Lung microvascular endothelial cell (primary cell): ENCODE measurements around the gene LARP1B. TPM values are rescaled to one million over a fixed set of nuclear protein-coding genes. Genes with fewer than 3 reads are reported as not detected.
"Not testable (repeated sequence)": the region's sequence is repeated elsewhere in the genome, so short reads cannot be mapped to it uniquely, and the experiment has no call there.

ENCODE experiments used
- DNase-seq, 2 donors: peaks; one replicate each; pipeline versions ENCODE4 v3.0.0 to v3.0.0-alpha.2; 2010; ENCODE audit warnings: low read depth in 2 of 2
- total RNA-seq: library from RNA; depleted of rRNA; stranded (reverse); fragments of >200 nt; gene quantifications from 2 replicates; pipeline ENCODE4 v1.2.1, GENCODE V29; 2014

The LARP1B gene
- total RNA-seq, 1 donor from 2014 or later: 13.5 TPM

- DNase-seq: no peak
Measured at GRCh38 chr4:128134925-128135324, 73.8 kb downstream of the LARP1B start.

- DNase-seq: no peak
Measured at GRCh38 chr4:128135391-128135790, 74.3 kb downstream of the LARP1B start.

GRCh38 chr4:128141866-128142265 is 80.8 kb downstream of the LARP1B start:
- peak in 1 of 2 donors; percentile 51 for DNase-seq

- DNase-seq: no peak
Measured at GRCh38 chr4:128145727-128146126, 84.6 kb downstream of the LARP1B start.

- no peak for DNase-seq
Measured at GRCh38 chr4:128153800-128154199, 92.7 kb downstream of the LARP1B start.

GRCh38 chr4:128155231-128155855 is 94.2 kb downstream of the LARP1B start:
- peak in 1 of 2 donors; percentile 80 for DNase-seq

GRCh38 chr4:128155874-128156456 is 94.9 kb downstream of the LARP1B start:
- DNase-seq: no peak

- not testable (repeated sequence) for DNase-seq
Measured at GRCh38 chr4:128156472-128156871, 95.4 kb downstream of the LARP1B start.

GRCh38 chr4:128158894-128159293 is 97.8 kb downstream of the LARP1B start:
- no peak for DNase-seq

- DNase-seq: peak; percentile 62 to 80
Measured at GRCh38 chr4:128159967-128160366, 98.9 kb downstream of the LARP1B start.

- DNase-seq: peak in 1 of 2 donors; percentile 3
Measured at GRCh38 chr4:128161138-128161537, 100.0 kb downstream of the LARP1B start.

GRCh38 chr4:128162434-128162833 is 101.3 kb downstream of the LARP1B start:
- DNase-seq: peak in 1 of 2 donors; percentile 53

GRCh38 chr4:128163177-128164117 is 102.3 kb downstream of the LARP1B start:
- DNase-seq: peak; percentile 53 to 87

GRCh38 chr4:128166982-128167381 is 105.9 kb downstream of the LARP1B start:
- DNase-seq: no peak

GRCh38 chr4:128168701-128169100 is 107.6 kb downstream of the LARP1B start:
- no peak for DNase-seq

GRCh38 chr4:128169245-128169644 is 108.1 kb downstream of the LARP1B start:
- DNase-seq: no peak

- no peak for DNase-seq
Measured at GRCh38 chr4:128176643-128177042, 115.5 kb downstream of the LARP1B start.

GRCh38 chr4:128177498-128177897 is 116.4 kb downstream of the LARP1B start:
- DNase-seq: peak; percentile 28 to 40

- DNase-seq: no peak
Measured at GRCh38 chr4:128186623-128187022, 125.5 kb downstream of the LARP1B start.

GRCh38 chr4:128191115-128191781 is 130.1 kb downstream of the LARP1B start:
- peak; percentile 76 to 80 for DNase-seq
